DOHH2 (cell line): ENCODE results near the gene TRIM56.

Experiments used
- H3F3A ChIP-seq: fragments of 200-600 bp; sonication (generic), shearing (Covaris generic); 2 replicates; pipeline ENCODE4 v1.6.0; 2016; ENCODE audit warnings: antibody characterized with exemption, mild to moderate bottlenecking; ENCODE audit not compliant: control insufficient read depth, insufficient read depth
- H3K27ac ChIP-seq: fragments of 200-600 bp; sonication (generic); 2 replicates; pipeline ENCODE4 v1.5.1; 2014; ENCODE audit warnings: low read depth, mild to moderate bottlenecking, low read length, moderate library complexity
- H3K27me3 ChIP-seq: fragments of 200-600 bp; sonication (generic); 2 replicates; pipeline ENCODE4 v1.6.1; 2014; ENCODE audit warnings: mild to moderate bottlenecking, low read length, mixed read lengths; ENCODE audit not compliant: control insufficient read depth
- H3K36me3 ChIP-seq: fragments of 200-600 bp; sonication (generic); 2 replicates; pipeline ENCODE4 v1.6.1; 2014; ENCODE audit warnings: mild to moderate bottlenecking, low read length, moderate library complexity, mixed read lengths; ENCODE audit not compliant: control insufficient read depth
- H3K4me1 ChIP-seq: fragments of 200-600 bp; sonication (generic); 2 replicates; pipeline ENCODE4 v1.6.1; 2014; ENCODE audit warnings: mild to moderate bottlenecking, low read length, mixed read lengths; ENCODE audit not compliant: control insufficient read depth
- H3K4me2 ChIP-seq: fragments of 200-600 bp; sonication (generic); 2 replicates; pipeline ENCODE4 v1.6.0; 2014; ENCODE audit warnings: mild to moderate bottlenecking, low read length, moderate library complexity
- H3K4me3 ChIP-seq: fragments of 200-600 bp; sonication (generic); 2 replicates; pipeline ENCODE4 v1.5.1; 2014; ENCODE audit warnings: mild to moderate bottlenecking, low read length, mixed read lengths
- H3K79me2 ChIP-seq: fragments of 200-600 bp; sonication (generic); 2 replicates; pipeline ENCODE4 v1.6.1; 2014; ENCODE audit warnings: mild to moderate bottlenecking, low read length, mixed read lengths; ENCODE audit not compliant: control insufficient read depth
- H3K9me2 ChIP-seq: fragments of 200-600 bp; sonication (generic); replicated peaks from 2 replicates; pipeline ENCODE4 v1.6.1; 2014; ENCODE audit warnings: mild to moderate bottlenecking, low read length, mixed read lengths; ENCODE audit not compliant: control insufficient read depth
- H3K9me3 ChIP-seq: fragments of 200-600 bp; sonication (generic); 2 replicates; pipeline ENCODE4 v1.6.1; 2014; ENCODE audit warnings: antibody characterized with exemption, low read length, mixed read lengths; ENCODE audit not compliant: control insufficient read depth, insufficient read depth
- H4K20me1 ChIP-seq: fragments of 200-600 bp; sonication (generic); 2 replicates; pipeline ENCODE4 v1.6.0; 2014; ENCODE audit warnings: low read depth, mild to moderate bottlenecking, antibody characterized with exemption, low read length, moderate library complexity; ENCODE audit not compliant: control insufficient read depth, insufficient read depth
- CTCF ChIP-seq: fragments of 200-600 bp; sonication (generic); IDR thresholded peaks from one replicate; pipeline ENCODE4 v1.5.1; 2014; ENCODE audit warnings: antibody characterized with exemption, mild to moderate bottlenecking, low read depth, low read length; ENCODE audit not compliant: poor library complexity, severe bottlenecking
- EZH2phosphoT487 ChIP-seq: fragments of 200-600 bp; sonication (generic); IDR thresholded peaks from 2 replicates; pipeline ENCODE4 v1.6.1; 2017; ENCODE audit warnings: borderline replicate concordance, mild to moderate bottlenecking, antibody characterized with exemption, low read length, moderate library complexity, mixed read lengths

TRIM56 gene

GRCh38 chr7:101094376-101094775, 9.1 kb downstream of the TRIM56 start:
- H3K27ac ChIP-seq = no peak overlapping the region
- no peak overlapping the region for H3K4me3 ChIP-seq

GRCh38 chr7:101094791-101095375, 9.6 kb downstream of the TRIM56 start:
- Histone ChIP-seq H3K79me2 (peaks cover 9% of the 10 kb centered on the region), H3K4me3 (no peak overlapping the region), H4K20me1 (peaks cover 8% of the 10 kb centered on the region; the same call in 1 of the 2 replicates), H3K36me3 (peaks cover 12% of the 10 kb centered on the region), H3K27ac (no peak overlapping the region), H3K9me3 (no peaks in the 10 kb centered on the region), H3K4me1 (no peaks in the 10 kb centered on the region), H3F3A (peaks cover 3% of the 10 kb centered on the region; the same call in 1 of the 2 replicates), H3K4me2 (no peak overlapping the region), H3K27me3 (0 out of 2 replicates have a peak, but pooled peaks cover 3% of the 10 kb centered on the region), H3K9me2 (no peaks in the 10 kb centered on the region)
- TF ChIP-seq CTCF (peak; percentile 84), EZH2phosphoT487 (no peak)

More at GRCh38 chr7:101094376-101094775, 9.1 kb downstream of the TRIM56 start:
- H3K79me2 ChIP-seq = peaks cover 12% of the 10 kb centered on the region
- no peaks in the 10 kb centered on the region for H3K9me2 ChIP-seq
- peaks cover 3% of the 10 kb centered on the region; the same call in 1 of the 2 replicates for H3F3A ChIP-seq
- no peaks in the 10 kb centered on the region for H3K4me1 ChIP-seq
- peaks cover 15% of the 10 kb centered on the region for H3K36me3 ChIP-seq
- peaks cover 8% of the 10 kb centered on the region; the same call in 1 of the 2 replicates for H4K20me1 ChIP-seq
- TF ChIP-seq EZH2phosphoT487 (no peak), CTCF (no peak)
- H3K9me3 ChIP-seq = no peaks in the 10 kb centered on the region
- 0 out of 2 replicates have a peak, but pooled peaks cover under 1% of the 10 kb centered on the region for H3K27me3 ChIP-seq
- H3K4me2 ChIP-seq = no peak overlapping the region

- Histone ChIP-seq H4K20me1 (no peaks in the 10 kb centered on the region), H3K27ac (no peak overlapping the region), H3K36me3 (no peaks in the 10 kb centered on the region), H3K4me1 (no peaks in the 10 kb centered on the region), H3K4me3 (no peak overlapping the region), H3K79me2 (no peaks in the 10 kb centered on the region), H3K9me2 (no peaks in the 10 kb centered on the region), H3K4me2 (no peak overlapping the region), H3F3A (peaks cover 3% of the 10 kb centered on the region; the same call in 1 of the 2 replicates), H3K27me3 (peaks cover 10% of the 10 kb centered on the region), H3K9me3 (no peaks in the 10 kb centered on the region)
- TF ChIP-seq CTCF = no peak
- no peak for TF ChIP-seq EZH2phosphoT487
Observed at GRCh38 chr7:101096331-101096956, 11.2 kb downstream of the TRIM56 start.
